Measurements from ENCODE around the gene MTX2.
"Not testable (repeated sequence)": the region's sequence is repeated elsewhere in the genome, so short reads cannot be mapped to it uniquely, and the experiment has no call there.

MTX2 gene

DNA sequence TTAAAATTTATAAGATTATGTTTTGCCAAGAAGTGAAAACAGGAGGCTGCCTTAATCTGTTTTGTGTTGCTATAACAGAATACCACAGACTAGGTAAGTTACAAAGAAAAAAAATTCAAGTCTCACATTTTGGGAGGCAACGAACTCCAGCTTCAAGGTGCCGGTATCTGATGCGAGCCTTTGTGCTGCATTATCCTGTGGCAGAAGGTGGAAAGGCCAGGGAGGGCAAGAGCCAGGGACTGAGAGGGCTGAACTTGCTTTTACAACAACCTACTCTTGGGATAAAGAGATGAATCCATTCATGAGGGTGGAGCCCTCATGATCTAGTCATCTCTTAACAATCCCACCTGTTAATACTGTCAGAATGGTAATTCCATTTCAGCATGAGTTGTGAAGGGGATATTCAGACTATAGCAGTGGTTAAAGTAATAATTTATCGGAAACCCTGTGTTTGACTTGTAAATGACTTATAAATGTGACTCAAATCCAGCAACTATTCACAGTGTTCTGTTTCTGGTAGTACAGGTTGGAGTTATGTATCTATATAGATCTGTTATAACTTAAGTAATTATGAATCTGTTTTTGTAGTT, 3.7 kb downstream of the MTX2 start:
- CTCF ChIA-PET = no interaction called here

DNA sequence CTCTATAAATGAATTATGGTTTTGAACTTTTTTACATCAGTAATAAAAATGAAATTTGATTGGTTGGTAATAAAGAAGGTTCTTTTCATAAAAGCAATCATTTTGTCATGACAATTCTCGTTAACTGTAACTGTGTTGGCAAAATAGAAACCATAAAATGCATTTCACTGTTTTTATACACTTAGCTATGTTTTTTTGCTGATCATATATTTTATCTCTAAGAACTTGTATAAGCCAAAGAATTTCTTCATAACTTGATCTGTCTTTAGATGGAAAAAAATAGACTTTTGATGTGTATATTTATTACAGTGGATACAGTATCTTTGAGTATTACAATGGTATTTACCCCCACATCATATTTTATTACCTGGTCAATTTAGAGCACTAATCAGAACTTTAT, 9.7 kb downstream of the MTX2 start:
- no peak overlapping the region for H3K4me3 Mint-ChIP-seq
- no peaks in the 10 kb centered on the region for H3K27me3 Mint-ChIP-seq
- H3K36me3 Mint-ChIP-seq = no peaks in the 10 kb centered on the region
- CTCF ChIA-PET = no interaction called here
- no peaks in the 10 kb centered on the region for H3K9me3 Mint-ChIP-seq
- H3K27ac Mint-ChIP-seq = no peak overlapping the region
- no peak for DNase-seq
- H3K4me1 Mint-ChIP-seq = peaks cover 12% of the 10 kb centered on the region

More for the DNA sequence above, 3.7 kb downstream of the MTX2 start:
- Mint-ChIP-seq H3K36me3 (peaks cover 4% of the 10 kb centered on the region), H3K4me1 (peaks cover 14% of the 10 kb centered on the region), H3K4me3 (no peak overlapping the region), H3K27ac (no peak overlapping the region), H3K27me3 (no peaks in the 10 kb centered on the region), H3K9me3 (no peaks in the 10 kb centered on the region)
- DNase-seq = no peak

DNA sequence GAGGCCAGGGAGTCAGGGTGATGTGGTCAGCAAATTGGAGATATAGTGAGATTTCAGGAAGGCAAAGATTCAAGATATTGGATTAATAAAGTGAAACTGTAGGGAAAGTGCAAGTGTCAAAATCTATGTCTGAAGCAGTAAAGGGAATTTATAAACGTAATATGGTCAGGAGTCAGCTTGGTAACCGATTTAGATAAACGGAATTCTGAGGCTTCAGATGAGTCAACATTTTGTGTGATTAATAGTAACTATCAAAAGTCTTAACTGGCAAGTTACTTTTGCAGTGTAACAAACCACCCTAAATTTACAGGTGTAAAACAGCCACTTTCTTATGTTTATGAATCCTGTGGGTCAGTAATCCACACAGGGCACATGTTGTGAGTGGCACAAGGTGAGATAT, 10.9 kb downstream of the MTX2 start:
- Mint-ChIP-seq H3K9me3 (no peaks in the 10 kb centered on the region), H3K4me3 (no peak overlapping the region), H3K4me1 (peaks cover 21% of the 10 kb centered on the region), H3K36me3 (no peaks in the 10 kb centered on the region), H3K27ac (no peak overlapping the region), H3K27me3 (no peaks in the 10 kb centered on the region)
- CTCF ChIA-PET = no interaction called here
- no peak for DNase-seq

DNA sequence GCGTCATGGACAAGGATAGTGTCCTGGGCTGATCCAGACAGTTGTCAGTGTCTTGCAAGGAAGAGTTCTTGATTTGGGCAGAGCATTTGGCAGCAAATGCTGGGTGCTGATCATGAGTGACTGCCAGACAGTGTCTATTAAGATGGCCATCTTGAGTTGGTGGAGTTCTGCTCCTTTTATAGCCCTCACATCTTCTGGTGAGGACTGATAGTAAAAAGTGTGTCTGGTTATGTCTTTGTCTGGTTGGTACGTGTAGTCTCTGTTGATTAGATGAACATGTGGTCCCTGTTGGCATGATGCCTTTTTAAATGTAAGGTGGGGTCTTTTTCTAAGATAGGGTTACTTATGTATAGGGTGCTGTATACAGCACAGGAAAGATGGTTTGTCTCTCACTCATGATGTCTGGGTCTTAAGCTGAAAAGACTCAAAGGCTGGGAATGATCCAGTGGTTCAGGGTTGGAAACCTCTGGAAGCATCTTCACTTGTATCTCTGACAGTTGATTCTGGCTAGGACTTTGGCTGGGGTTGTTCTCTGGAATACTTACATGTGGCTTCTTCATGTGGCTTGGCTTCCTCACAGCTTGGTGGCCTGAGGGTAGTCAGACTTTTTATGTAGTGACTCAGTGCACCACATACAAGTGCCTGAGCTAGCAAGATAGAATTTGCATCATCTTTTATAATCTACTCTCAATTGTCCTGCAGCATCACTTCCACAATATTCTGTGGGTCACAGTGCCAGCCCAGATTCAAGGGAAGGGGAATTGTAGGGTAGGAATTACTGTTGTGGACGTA, 11.8 kb downstream of the MTX2 start:
- no peak overlapping the region for H3K27ac Mint-ChIP-seq
- no peak overlapping the region for H3K4me3 Mint-ChIP-seq
- peaks cover 2% of the 10 kb centered on the region for H3K36me3 Mint-ChIP-seq
- H3K27me3 Mint-ChIP-seq = no peaks in the 10 kb centered on the region
- CTCF ChIA-PET = no interaction called here
- no peak for DNase-seq
- peaks cover 26% of the 10 kb centered on the region for H3K4me1 Mint-ChIP-seq
- H3K9me3 Mint-ChIP-seq = no peaks in the 10 kb centered on the region

DNA sequence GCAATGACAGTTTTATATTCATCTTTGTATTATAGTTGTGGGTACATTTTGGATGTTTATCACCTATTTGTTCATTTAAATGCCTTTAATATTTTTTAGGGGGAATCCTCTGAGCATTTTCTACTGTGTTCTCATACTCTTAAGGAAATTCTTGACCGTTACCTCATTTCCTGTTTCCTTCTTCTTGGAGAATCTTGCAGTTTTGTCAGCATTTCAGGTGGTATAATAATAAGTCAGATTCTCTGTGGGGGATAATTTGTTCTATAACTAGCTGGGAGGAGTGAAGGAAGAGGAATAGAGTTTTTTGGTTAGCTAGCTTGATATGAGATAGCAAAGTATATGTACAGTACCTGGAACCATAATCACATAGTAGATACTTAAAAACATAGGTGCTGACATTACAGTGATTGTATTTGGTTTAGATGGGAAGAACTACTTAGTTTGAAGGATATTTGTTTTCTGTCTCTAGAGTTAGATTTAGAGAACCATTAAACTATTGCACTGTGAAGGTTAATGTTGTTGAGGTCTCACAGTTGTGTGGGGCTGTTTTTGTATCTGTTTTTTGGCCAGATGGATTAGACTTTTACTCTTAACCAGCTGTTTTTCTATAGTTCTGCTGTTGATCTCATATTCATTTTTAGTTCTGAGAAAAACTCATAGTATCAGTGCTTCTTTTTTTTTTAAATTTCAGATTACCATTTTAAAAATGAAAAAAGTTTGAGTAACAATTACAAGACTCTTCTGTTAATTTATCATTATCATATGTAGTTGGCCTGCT, 14.2 kb downstream of the MTX2 start:
- Mint-ChIP-seq H3K27ac (no peak overlapping the region), H3K4me3 (no peak overlapping the region), H3K4me1 (peaks cover 26% of the 10 kb centered on the region), H3K9me3 (no peaks in the 10 kb centered on the region), H3K36me3 (peaks cover 9% of the 10 kb centered on the region), H3K27me3 (no peaks in the 10 kb centered on the region)
- CTCF ChIA-PET = no interaction called here
- DNase-seq = no peak

DNA sequence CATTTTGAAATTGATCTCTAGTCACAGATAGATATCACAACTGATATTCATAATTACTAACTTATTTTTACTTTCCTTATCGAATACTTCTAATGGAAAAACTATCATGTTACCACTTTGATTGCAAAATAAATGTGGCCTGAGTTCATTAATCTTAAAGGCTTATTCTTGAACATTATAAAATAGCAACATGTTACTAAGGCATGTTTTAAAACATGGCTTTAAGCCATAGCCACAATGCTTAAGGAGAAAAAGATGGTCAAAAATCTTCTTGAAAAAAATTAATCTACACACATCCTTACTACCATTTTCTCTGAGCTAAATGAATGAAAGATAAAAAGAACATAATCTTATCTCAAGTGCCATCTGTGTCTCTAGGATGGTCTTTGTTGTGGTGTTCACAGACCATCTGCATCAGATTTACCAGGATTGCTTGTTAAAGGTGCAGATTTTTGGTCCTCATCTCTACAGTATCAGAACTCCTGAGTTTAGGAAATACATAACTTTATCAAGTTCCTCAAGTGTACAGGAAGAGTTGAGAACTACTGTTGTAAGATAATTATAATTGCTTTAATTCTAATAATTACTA, 15.3 kb downstream of the MTX2 start:
- H3K4me3 Mint-ChIP-seq = no peak overlapping the region
- peaks cover 9% of the 10 kb centered on the region for H3K36me3 Mint-ChIP-seq
- no peaks in the 10 kb centered on the region for H3K9me3 Mint-ChIP-seq
- CTCF ChIA-PET = interaction anchor here (0.8 kb wide), 1 partner anchor 12 kb away, joined by 4 read pairs; no protein-coding TSS in a partner anchor
- DNase-seq = no peak
- H3K4me1 Mint-ChIP-seq = peaks cover 26% of the 10 kb centered on the region
- no peak overlapping the region for H3K27ac Mint-ChIP-seq
- H3K27me3 Mint-ChIP-seq = no peaks in the 10 kb centered on the region

DNA sequence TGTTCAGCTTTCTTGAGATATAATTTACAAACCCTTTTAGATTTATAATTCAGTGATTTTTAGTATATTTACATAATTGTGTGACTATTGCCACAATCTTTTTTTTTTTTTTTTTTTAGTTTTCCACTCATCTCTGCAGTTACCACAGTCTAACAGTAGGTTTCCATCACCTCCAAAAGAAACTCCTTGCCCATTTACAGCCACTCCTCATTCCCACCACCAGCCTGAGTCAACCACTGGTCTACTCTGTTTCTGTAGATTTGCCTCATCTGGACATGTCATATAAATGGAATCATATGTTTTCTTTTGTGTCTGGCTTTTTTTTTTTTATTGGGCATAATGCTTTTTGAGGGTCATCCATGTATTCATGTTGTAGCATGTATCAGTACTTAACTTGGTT, 16.1 kb downstream of the MTX2 start:
- Mint-ChIP-seq H3K27me3 (no peaks in the 10 kb centered on the region), H3K4me1 (peaks cover 31% of the 10 kb centered on the region), H3K27ac (no peak overlapping the region), H3K4me3 (no peak overlapping the region), H3K9me3 (no peaks in the 10 kb centered on the region), H3K36me3 (peaks cover 9% of the 10 kb centered on the region)
- no peak for DNase-seq
- CTCF ChIA-PET = interaction anchor here (0.8 kb wide), 1 partner anchor 12 kb away, joined by 4 read pairs; no protein-coding TSS in a partner anchor

DNA sequence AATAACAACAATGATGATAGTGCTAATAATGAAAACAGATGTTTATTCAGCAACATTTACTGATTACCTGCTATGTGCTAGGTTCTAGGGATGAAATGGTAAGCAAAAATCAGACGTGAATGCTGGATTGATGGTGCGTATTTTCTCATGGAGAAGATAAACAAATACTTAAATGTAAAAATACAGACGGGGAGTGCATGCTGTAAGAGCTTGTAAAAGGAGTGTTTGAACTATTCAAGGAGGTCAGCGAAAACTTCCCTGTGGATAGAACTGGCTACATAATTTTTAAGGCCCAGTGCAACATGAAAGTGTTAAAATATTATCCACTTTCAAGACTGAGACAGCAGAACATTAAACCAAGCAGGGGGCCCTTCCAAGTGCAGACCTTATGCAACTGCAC, 22.1 kb downstream of the MTX2 start:
- Mint-ChIP-seq H3K4me3 (no peak overlapping the region), H3K4me1 (peaks cover 35% of the 10 kb centered on the region), H3K9me3 (no peaks in the 10 kb centered on the region), H3K27me3 (no peaks in the 10 kb centered on the region), H3K36me3 (peaks cover 8% of the 10 kb centered on the region), H3K27ac (peak overlapping the region; percentile 75)
- CTCF ChIA-PET = no interaction called here
- no peak for DNase-seq

DNA sequence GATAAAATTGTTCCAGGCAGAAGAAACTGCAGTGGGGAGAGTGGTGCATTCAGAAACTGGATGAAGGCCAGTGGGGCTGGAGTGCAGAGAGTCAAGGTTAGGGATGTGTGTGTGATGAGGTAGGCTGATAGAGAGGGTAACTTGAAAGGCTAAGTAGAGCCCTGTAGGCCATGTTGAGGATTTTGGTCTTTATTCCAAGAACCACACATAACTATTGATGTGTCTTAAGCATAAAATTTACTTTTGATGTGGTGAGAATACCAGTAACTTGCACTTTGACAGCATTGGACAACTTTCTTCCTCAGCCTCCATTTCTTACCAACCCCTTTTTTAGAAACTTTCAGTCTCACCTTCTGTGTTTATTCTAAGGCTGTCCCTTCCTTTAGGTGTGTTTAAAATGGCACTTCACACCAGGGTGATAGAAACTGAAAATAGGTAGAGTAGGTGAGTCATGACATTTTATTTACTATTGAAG, 22.6 kb downstream of the MTX2 start:
- H3K9me3 Mint-ChIP-seq = no peaks in the 10 kb centered on the region
- no peaks in the 10 kb centered on the region for H3K27me3 Mint-ChIP-seq
- DNase-seq = peak; percentile 26
- H3K27ac Mint-ChIP-seq = peak overlapping the region; percentile 75
- peaks cover 6% of the 10 kb centered on the region for H3K36me3 Mint-ChIP-seq
- H3K4me3 Mint-ChIP-seq = no peak overlapping the region
- CTCF ChIA-PET = no interaction called here
- H3K4me1 Mint-ChIP-seq = peaks cover 35% of the 10 kb centered on the region

DNA sequence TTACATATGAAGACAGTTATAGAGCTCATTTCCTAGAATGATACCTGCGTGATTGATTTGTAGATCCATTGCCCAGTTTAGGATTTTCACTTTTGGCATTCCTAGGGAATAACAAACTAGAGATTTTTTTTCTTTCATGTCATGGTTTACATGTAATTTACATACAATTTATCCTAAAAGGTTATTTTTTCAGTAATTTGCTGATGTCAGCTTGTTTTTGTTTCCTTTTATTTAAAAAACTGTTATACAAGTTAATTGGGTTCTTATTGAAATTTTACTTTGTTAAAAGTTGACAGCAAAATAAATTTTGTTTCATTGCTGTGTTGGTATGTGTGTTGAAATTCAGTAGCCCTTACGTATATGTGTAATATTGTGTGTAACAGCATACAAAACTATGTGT, 23.4 kb downstream of the MTX2 start:
- no peak for DNase-seq
- Mint-ChIP-seq H3K4me3 (no peak overlapping the region), H3K36me3 (peaks cover 5% of the 10 kb centered on the region), H3K9me3 (no peaks in the 10 kb centered on the region), H3K4me1 (peaks cover 35% of the 10 kb centered on the region), H3K27ac (peak overlapping the region; percentile 75), H3K27me3 (no peaks in the 10 kb centered on the region)
- CTCF ChIA-PET = no interaction called here

DNA sequence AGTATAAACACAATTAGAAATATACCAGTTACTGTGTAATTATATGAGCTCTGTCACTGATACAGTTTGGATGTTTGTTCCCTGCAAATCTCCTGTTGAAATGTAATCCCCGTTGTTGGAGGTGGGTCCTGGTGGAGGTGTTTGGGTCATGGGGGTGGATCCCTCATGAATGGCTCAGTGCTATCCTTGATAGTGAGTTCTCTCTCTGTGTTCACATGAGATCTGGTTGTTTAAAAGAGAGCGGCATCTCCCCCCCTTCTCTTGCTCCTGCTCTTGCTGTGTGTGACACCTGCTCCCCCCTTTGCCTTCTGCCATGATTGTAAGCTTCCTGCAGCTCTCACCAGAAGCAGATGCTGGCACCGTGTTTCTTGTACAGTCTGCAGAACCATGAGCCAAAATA, 24.1 kb downstream of the MTX2 start:
- DNase-seq = no peak
- Mint-ChIP-seq H3K4me3 (no peak overlapping the region), H3K36me3 (peaks cover 2% of the 10 kb centered on the region), H3K4me1 (peaks cover 35% of the 10 kb centered on the region), H3K27ac (no peak overlapping the region), H3K9me3 (no peaks in the 10 kb centered on the region), H3K27me3 (no peaks in the 10 kb centered on the region)
- CTCF ChIA-PET = no interaction called here

DNA sequence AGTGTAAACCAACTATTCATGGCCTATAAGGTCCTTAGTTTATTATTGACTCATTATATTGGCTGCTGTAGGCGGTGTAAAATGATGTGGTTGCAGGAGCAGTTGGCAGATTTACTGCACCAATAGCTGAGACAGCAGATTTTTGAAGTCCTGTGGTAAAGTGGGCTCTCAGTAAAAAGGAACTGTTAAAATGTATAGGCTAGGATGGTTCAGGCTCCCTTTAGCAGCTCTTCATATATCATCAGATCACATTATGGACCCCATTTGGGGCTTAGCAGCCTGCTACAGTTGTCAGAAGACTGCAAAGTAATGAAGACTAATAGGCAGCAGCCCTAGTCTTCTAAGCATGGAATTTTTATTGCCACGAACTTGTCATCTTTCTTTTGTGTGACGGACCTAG, 27.8 kb downstream of the MTX2 start:
- CTCF ChIA-PET = interaction anchor here (1.0 kb wide), 1 partner anchor 12 kb away, joined by 4 read pairs; no protein-coding TSS in a partner anchor
- peaks cover 4% of the 10 kb centered on the region for H3K36me3 Mint-ChIP-seq
- DNase-seq = no peak
- no peak overlapping the region for H3K27ac Mint-ChIP-seq
- no peak overlapping the region for H3K4me3 Mint-ChIP-seq
- H3K27me3 Mint-ChIP-seq = no peaks in the 10 kb centered on the region
- H3K9me3 Mint-ChIP-seq = no peaks in the 10 kb centered on the region
- peaks cover 13% of the 10 kb centered on the region for H3K4me1 Mint-ChIP-seq

DNA sequence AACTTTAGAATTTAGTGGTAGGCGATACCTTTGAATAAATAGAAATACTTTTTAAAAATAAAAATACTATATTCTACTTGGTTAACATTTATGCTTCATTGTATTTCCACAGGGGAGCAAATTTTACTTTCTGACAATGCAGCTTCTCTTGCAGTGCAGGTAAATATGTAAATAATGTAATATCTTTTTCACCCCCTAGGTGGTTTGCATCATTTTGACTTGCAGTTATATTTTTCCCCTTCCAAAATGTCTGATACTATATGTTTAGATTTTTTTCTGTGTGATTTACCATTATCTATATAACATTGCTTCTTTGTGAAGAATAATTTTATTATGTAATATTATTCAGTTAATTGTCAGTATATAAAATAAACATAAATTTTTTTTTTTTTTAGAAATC, 28.5 kb downstream of the MTX2 start:
- CTCF ChIA-PET = no interaction called here
- peaks cover 7% of the 10 kb centered on the region for H3K4me1 Mint-ChIP-seq
- DNase-seq = no peak

DNA sequence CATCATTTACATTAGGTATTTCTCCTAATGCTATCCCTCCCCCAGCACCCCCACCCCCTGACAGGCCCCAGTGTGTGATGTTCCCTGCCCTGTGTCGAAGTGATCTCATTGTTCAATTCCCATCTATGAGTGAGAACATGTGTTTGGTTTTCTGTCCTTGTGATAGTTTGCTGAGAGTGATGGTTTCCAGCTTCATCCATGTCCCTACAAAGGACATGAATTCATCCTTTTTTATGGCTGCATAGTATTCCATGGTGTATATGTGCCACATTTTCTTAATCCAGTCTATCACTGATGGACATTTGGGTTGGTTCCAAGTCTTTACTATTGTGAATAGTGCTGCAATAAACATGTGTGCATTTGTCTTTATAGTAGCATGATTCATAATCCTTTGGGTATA, 36.8 kb downstream of the MTX2 start:
- not testable (repeated sequence) for H3K27ac Mint-ChIP-seq, H3K4me3 Mint-ChIP-seq, H3K4me1 Mint-ChIP-seq, H3K27me3 Mint-ChIP-seq, H3K9me3 Mint-ChIP-seq, DNase-seq
- CTCF ChIA-PET = interaction anchor here (0.5 kb wide), 1 partner anchor 28 kb away, joined by 3 read pairs; no protein-coding TSS in a partner anchor
- peaks cover 37% of the 10 kb centered on the region for H3K36me3 Mint-ChIP-seq

More for the DNA sequence above, 28.5 kb downstream of the MTX2 start:
- H3K27me3 Mint-ChIP-seq = no peaks in the 10 kb centered on the region
- no peak overlapping the region for H3K27ac Mint-ChIP-seq
- H3K9me3 Mint-ChIP-seq = no peaks in the 10 kb centered on the region
- H3K4me3 Mint-ChIP-seq = no peak overlapping the region
- H3K36me3 Mint-ChIP-seq = peaks cover 4% of the 10 kb centered on the region

Data from activated naive CD4-positive, alpha-beta T cell treated with anti-CD3 and anti-CD28 coated beads, Interleukin-2, amount 10 ng/mL, durations not matched to agents 7 days and 5 days (primary cell).